Ectodermal cell (in vitro differentiated cells): ENCODE results near the gene LSM14A. TPM values are rescaled to one million over a fixed set of nuclear protein-coding genes. Genes with fewer than 3 reads are reported as not detected.
"Not testable (repeated sequence)": the region's sequence is repeated elsewhere in the genome, so short reads cannot be mapped to it uniquely, and the experiment has no call there.

ENCODE experiments used
- H3K27ac ChIP-seq: 2 replicates; pipeline ENCODE4 v1.7.0; 2013; ENCODE audit warnings: mild to moderate bottlenecking, low read depth, low read length; ENCODE audit not compliant: insufficient read depth, poor library complexity, severe bottlenecking
- H3K27me3 ChIP-seq: 2 replicates; pipeline ENCODE4 v1.7.0; 2013; ENCODE audit warnings: mild to moderate bottlenecking, low read length; ENCODE audit not compliant: insufficient read depth, control insufficient read depth, poor library complexity, severe bottlenecking
- H3K36me3 ChIP-seq: one replicate; pipeline ENCODE4 v1.7.0; 2013; ENCODE audit warnings: low read length; ENCODE audit not compliant: control insufficient read depth, insufficient read depth
- H3K4me1 ChIP-seq: one replicate; pipeline ENCODE4 v1.7.0; 2013; ENCODE audit warnings: low read length; ENCODE audit not compliant: control insufficient read depth, insufficient read depth
- H3K4me3 ChIP-seq: 2 replicates; pipeline ENCODE4 v1.7.0; 2013; ENCODE audit warnings: low read depth, low read length, control low read depth; ENCODE audit not compliant: insufficient read depth
- H3K9me3 ChIP-seq: 2 replicates; pipeline ENCODE4 v1.7.0; 2013; ENCODE audit warnings: mild to moderate bottlenecking, low read length, moderate library complexity; ENCODE audit not compliant: control insufficient read depth
- WGBS, 2 experiments: methylation state at CpG; one replicate each; pipeline ENCODE4 v1.1.7; 2013; ENCODE audit warnings: missing lambda C conversion rate in 2 of 2; 5-methylcytosine and 5-hydroxymethylcytosine counted together
- polyA plus RNA-seq, 4 experiments: library from polyadenylated mRNA; stranded (reverse); fragments of 50-300 nt; gene quantifications; one replicate each; pipeline ENCODE4 v1.2.3, GENCODE V29; 2013

Gene LSM14A
- polyA plus RNA-seq (2013, experiment 1 of 4): 176 TPM
- 178 TPM for polyA plus RNA-seq (2013, experiment 2 of 4)
- polyA plus RNA-seq (2013, experiment 3 of 4): 146 TPM
- 181 TPM for polyA plus RNA-seq (2013, experiment 4 of 4)

GRCh38 chr19:34171877-34172660 lies at the start of gene LSM14A:
LSM14A (plus strand) TSS chr19:34172504; CDS start chr19:34172643, 139 bp downstream.
- H3K36me3 ChIP-seq: no peaks in the 10 kb centered on the region
- no peaks in the 10 kb centered on the region for H3K27me3 ChIP-seq
- WGBS, 2 experiments: 1 to 2% methylated on average over 83 of the region's 83 CpGs
- H3K4me1 ChIP-seq: no peaks in the 10 kb centered on the region
- no peaks in the 10 kb centered on the region for H3K9me3 ChIP-seq
- H3K27ac ChIP-seq: peak within 1 kb of the TSS; percentile 97
- H3K4me3 ChIP-seq: peak within 1 kb of the TSS; percentile 96

- Histone ChIP-seq H3K27me3 (no peaks in the 10 kb centered on the region), H3K9me3 (no peaks in the 10 kb centered on the region), H3K36me3 (no peaks in the 10 kb centered on the region), H3K4me1 (no peaks in the 10 kb centered on the region), H3K4me3 (no peak overlapping the region), H3K27ac (peak overlapping the region; percentile 82)
- WGBS, 2 experiments: 24 to 41% methylated on average over 1 of the region's 1 CpG
These were observed 47.5 kb upstream of the LSM14A start for GRCh38 chr19:34124828-34125227.

- Histone ChIP-seq H3K36me3 (no peaks in the 10 kb centered on the region), H3K27me3 (no peaks in the 10 kb centered on the region), H3K27ac (peak overlapping the region; percentile 26), H3K9me3 (no peaks in the 10 kb centered on the region), H3K4me1 (no peaks in the 10 kb centered on the region), H3K4me3 (no peak overlapping the region)
- WGBS, 2 experiments: 89 to 92% methylated on average over 8 of the region's 8 CpGs
These were observed 45.3 kb upstream of the LSM14A start for GRCh38 chr19:34126966-34127365.

- Histone ChIP-seq H3K4me3 (no peak overlapping the region), H3K27me3 (no peaks in the 10 kb centered on the region), H3K27ac (no peak overlapping the region), H3K4me1 (no peaks in the 10 kb centered on the region), H3K9me3 (no peaks in the 10 kb centered on the region), H3K36me3 (no peaks in the 10 kb centered on the region)
- WGBS, 2 experiments: 94 to 95% methylated on average over 6 of the region's 6 CpGs
These were observed 44.6 kb upstream of the LSM14A start for GRCh38 chr19:34127684-34128189.

GRCh38 chr19:34128558-34129250 lies 43.6 kb upstream of the LSM14A start:
- WGBS, 2 experiments: 74 to 75% methylated on average over 6 of the region's 6 CpGs
- H3K36me3 ChIP-seq: no peaks in the 10 kb centered on the region
- no peaks in the 10 kb centered on the region for H3K27me3 ChIP-seq
- no peaks in the 10 kb centered on the region for H3K4me1 ChIP-seq
- H3K4me3 ChIP-seq: no peak overlapping the region
- H3K27ac ChIP-seq: no peak overlapping the region
- no peaks in the 10 kb centered on the region for H3K9me3 ChIP-seq

DNA sequence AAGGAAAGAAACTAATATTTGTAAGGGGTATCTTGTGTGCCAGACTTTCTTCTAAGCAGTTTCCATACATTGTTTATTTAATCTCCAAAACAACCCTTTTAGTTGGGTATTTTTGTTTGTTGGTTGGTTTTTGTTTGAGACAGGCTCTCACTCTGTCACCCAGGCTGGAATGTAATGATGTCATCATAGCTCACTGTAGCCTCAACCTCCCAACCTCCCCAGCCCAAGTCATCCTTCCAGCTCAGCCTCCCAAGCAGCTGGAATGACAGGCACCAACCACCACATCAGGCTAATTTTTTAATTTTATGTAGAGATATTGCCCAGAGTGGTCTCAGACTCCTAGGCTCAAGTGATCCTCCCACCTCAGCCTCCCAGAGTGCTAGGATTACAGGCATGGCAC lies 41.2 kb upstream of the LSM14A start:
- no peaks in the 10 kb centered on the region for H3K27me3 ChIP-seq
- H3K27ac ChIP-seq: no peak overlapping the region
- H3K36me3 ChIP-seq: no peaks in the 10 kb centered on the region
- no peaks in the 10 kb centered on the region for H3K9me3 ChIP-seq
- H3K4me3 ChIP-seq: no peak overlapping the region
- no peaks in the 10 kb centered on the region for H3K4me1 ChIP-seq

- H3K36me3 ChIP-seq, H3K4me3 ChIP-seq, H3K4me1 ChIP-seq, H3K27ac ChIP-seq, H3K27me3 ChIP-seq, H3K9me3 ChIP-seq: not testable (repeated sequence)
- WGBS, 2 experiments: 96 to 97% methylated on average over 7 to 8 of the region's 24 CpGs
These were observed 40.2 kb upstream of the LSM14A start for GRCh38 chr19:34132145-34132544.

DNA sequence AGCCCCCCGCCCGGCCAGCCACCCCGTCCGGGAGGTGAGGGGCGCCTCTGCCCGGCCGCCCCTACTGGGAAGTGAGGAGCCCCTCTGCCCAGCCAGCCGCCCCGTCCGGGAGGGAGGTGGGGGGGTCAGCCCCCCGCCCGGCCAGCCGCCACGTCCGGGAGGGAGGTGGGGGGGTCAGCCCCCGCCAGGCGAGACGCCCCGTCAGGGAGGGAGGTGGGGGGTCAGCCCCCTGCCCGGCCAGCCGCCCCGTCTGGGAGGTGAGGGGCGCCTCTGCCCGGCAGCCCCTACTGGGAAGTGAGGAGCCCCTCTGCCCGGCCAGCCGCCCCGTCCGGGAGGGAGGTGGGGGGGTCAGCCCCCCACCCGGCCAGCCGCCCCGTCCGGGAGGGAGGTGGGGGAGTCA lies 39.6 kb upstream of the LSM14A start:
- WGBS, 2 experiments: 97% methylated on average over 24 to 26 of the region's 32 CpGs

DNA sequence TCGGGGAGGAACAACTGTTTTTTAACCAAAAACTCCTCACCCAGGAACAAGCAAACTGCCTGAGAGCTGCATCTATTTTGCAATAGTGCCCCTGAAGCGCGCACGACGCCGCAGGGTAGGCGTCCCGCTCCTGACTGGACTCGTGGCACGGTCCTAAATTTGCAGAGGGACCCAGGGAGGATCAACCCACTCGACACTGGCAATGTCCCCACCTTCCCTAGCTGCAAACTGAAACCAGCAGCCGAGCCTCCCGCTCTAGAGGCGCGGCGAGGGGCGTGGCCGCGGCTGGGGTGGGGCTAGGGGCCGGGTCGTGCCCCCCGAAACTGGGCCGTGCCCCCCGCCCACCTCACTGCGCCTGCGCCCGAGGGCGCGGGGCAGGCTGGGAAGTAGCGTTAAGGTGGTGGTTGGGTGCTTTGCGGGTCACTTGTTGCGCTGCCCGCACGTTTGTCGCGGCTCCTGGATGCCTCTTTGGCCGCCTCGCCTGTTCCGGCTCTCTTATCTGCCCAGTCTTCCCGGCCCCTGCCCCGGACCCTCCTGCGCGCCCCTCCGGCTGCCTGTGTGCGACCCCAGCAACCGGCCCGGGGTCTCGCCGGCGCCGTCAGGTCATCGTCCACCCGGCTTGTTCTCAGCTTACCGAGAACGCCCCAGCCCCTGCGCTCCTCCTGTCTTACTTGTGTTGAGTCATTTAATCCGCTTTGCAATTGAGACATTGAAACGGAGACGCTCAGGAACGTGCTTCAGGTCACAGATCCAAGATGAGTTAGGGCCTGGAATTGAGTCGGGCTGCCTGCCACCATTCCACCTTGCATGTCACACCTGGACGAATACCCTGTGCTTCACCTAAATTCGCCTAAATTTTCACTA lies 37.9 kb upstream of the LSM14A start:
- H3K27me3 ChIP-seq: no peaks in the 10 kb centered on the region
- H3K36me3 ChIP-seq: no peaks in the 10 kb centered on the region
- WGBS, 2 experiments: 2% methylated on average over 63 of the region's 63 CpGs
- no peaks in the 10 kb centered on the region for H3K4me1 ChIP-seq
- no peaks in the 10 kb centered on the region for H3K9me3 ChIP-seq
- H3K27ac ChIP-seq: peak overlapping the region; percentile 90
- peak overlapping the region; percentile 57 for H3K4me3 ChIP-seq

More for the DNA sequence above, 39.6 kb upstream of the LSM14A start:
- H3K36me3 ChIP-seq, H3K4me3 ChIP-seq, H3K27me3 ChIP-seq, H3K4me1 ChIP-seq, H3K27ac ChIP-seq, H3K9me3 ChIP-seq: not testable (repeated sequence)
